Panc1 (cell line): Measurements from ENCODE around the gene VPS29. TPM values are rescaled to one million over a fixed set of nuclear protein-coding genes. Genes with fewer than 3 reads are reported as not detected.

ENCODE experiments used
- ATAC-seq: fragments of 200-7000 bp; cut with Tn5 transposase; 2 replicates; pipeline ENCODE4 v1.9.1; 2020; ENCODE audit warnings: mild to moderate bottlenecking, moderate library complexity
- BruUV-seq: library from RNA; stranded (reverse); fragments of 400-500 nt; replicated peaks from 2 replicates; lab custom pipeline; 2021; lab: Mats Ljungman, UMichigan
- CTCF ChIA-PET: fragments of 300-600 bp; sonication (Branson Sonifier 250); formaldehyde crosslinking; loops from one replicate; lab custom pipeline; 2022; ENCODE audit warnings: antibody characterized with exemption; lab: Charles Lee
- POLR2A ChIA-PET: fragments of 300-600 bp; sonication (Branson Sonifier 250); formaldehyde crosslinking; loops from one replicate; lab custom pipeline; 2022; ENCODE audit warnings: antibody characterized with exemption; lab: Charles Lee
- DNase-seq: peaks from one replicate; pipeline ENCODE4 v3.0.0-alpha.2; 2010; ENCODE audit warnings: low read depth, low spot score
- H3K27ac ChIP-seq: 2 replicates; pipeline ENCODE4 v1.5.1; 2011; ENCODE audit warnings: mild to moderate bottlenecking, low read length, inconsistent platforms
- H3K27me3 ChIP-seq: fragments of 200-500 bp; sonication (Bioruptor generic); 2 replicates; pipeline ENCODE4 v1.6.0; 2014; ENCODE audit warnings: low read length, inconsistent platforms; ENCODE audit not compliant: control insufficient read depth, insufficient read depth
- H3K36me3 ChIP-seq: fragments of 200-500 bp; sonication (Bioruptor generic); 2 replicates; pipeline ENCODE4 v1.5.1; 2014; ENCODE audit warnings: inconsistent platforms, mild to moderate bottlenecking, low read length, moderate library complexity; ENCODE audit not compliant: control insufficient read depth, insufficient read depth
- H3K4me1 ChIP-seq: 2 replicates; pipeline ENCODE4 v1.5.1; 2011; ENCODE audit warnings: inconsistent platforms, mild to moderate bottlenecking, low read length, moderate library complexity; ENCODE audit not compliant: control insufficient read depth, insufficient read depth
- H3K4me3 ChIP-seq, 2 experiments: 2 replicates each; pipeline ENCODE4 v1.5.1; 2011 to 2012; ENCODE audit warnings: low read depth in 2 of 2, low read length in 2 of 2, mild to moderate bottlenecking in 2 of 2, inconsistent platforms in 1 of 2, moderate library complexity in 1 of 2
- H3K9me3 ChIP-seq: fragments of 200-500 bp; sonication (Bioruptor generic); 2 replicates; pipeline ENCODE4 v1.5.1; 2014; ENCODE audit warnings: low read depth, mild to moderate bottlenecking, inconsistent platforms, low read length, moderate library complexity; ENCODE audit not compliant: control insufficient read depth, insufficient read depth
- CTCF ChIP-seq: fragments of 450-650 bp; IDR thresholded peaks from 2 replicates; pipeline ENCODE4 v1.5.1; 2017; ENCODE audit warnings: mild to moderate bottlenecking
- POLR2AphosphoS5 ChIP-seq: IDR thresholded peaks from 2 replicates; pipeline ENCODE4 v1.6.1; 2012; ENCODE audit warnings: mild to moderate bottlenecking, low read depth, low read length, moderate library complexity
- SIN3A ChIP-seq: IDR thresholded peaks from 2 replicates; pipeline ENCODE4 v1.6.1; 2012; ENCODE audit warnings: low read depth, mild to moderate bottlenecking, low read length, moderate library complexity, borderline replicate concordance; ENCODE audit not compliant: insufficient read depth
- TCF7L2 ChIP-seq: IDR thresholded peaks from 2 replicates; pipeline ENCODE4 v1.6.1; 2011; ENCODE audit warnings: mild to moderate bottlenecking, low read depth, low read length, inconsistent platforms
- in situ Hi-C: cut with HindIII; loops from 2 replicates; pipeline ENCODE4 v1.10.0; 2016; ENCODE audit warnings: low sequenced_read_pairs, low pct_unique_long_range_greater_than_20kb
- intact Hi-C: fragments of 100-400 bp; cut with micrococcal nuclease; formaldehyde crosslinking; loops from one replicate; pipeline ENCODE4 v1.10.0; 2022; ENCODE audit not compliant: unreplicated experiment
- total RNA-seq: library from RNA; stranded (reverse); gene quantifications from one replicate; pipeline ENCODE4 v1.2.1, GENCODE V29; 2021; ENCODE audit not compliant: unreplicated experiment
- TF ChIP-seq, protein P1 (sequence below), 2 experiments: IDR thresholded peaks; 2 replicates each; pipeline ENCODE4 v1.6.1; 2011 to 2012; ENCODE audit warnings: low read depth in 2 of 2, control low read depth in 1 of 2, low read length in 1 of 2, mild to moderate bottlenecking in 1 of 2, moderate library complexity in 1 of 2; ENCODE audit not compliant: insufficient read depth in 1 of 2

The VPS29 gene
- total RNA-seq, 1 experiment from 2014 or later: 128 TPM

DNA sequence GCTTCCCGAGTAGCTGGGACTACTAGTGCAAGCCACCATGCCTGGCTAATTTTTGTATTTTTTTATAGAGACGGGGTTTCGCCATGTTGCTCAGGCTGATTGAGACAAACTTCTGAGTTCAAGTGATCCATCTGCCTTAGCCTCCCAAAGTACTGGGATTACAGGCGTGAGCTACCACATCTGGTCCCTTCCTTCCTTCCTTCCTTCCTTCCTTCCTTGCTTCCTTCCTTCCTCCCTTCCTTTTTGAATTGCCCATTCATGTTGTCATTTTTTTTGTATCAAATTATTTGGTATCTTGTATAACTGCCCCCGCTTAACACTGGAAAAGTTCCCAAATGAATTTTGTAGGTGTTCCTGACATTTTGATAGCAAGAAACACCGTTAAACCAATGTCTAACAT is 11.9 kb upstream of the VPS29 start:
- Histone ChIP-seq H3K27me3 (no peaks in the 10 kb centered on the region), H3K9me3 (no peaks in the 10 kb centered on the region), H3K4me1 (no peaks in the 10 kb centered on the region), H3K36me3 (no peaks in the 10 kb centered on the region), H3K4me3 (no peak overlapping the region), H3K27ac (no peak overlapping the region)
- DNase-seq (no peak), ATAC-seq (no peak)
- POLR2A ChIA-PET: no interaction called here
- TF ChIP-seq, protein P1, sequence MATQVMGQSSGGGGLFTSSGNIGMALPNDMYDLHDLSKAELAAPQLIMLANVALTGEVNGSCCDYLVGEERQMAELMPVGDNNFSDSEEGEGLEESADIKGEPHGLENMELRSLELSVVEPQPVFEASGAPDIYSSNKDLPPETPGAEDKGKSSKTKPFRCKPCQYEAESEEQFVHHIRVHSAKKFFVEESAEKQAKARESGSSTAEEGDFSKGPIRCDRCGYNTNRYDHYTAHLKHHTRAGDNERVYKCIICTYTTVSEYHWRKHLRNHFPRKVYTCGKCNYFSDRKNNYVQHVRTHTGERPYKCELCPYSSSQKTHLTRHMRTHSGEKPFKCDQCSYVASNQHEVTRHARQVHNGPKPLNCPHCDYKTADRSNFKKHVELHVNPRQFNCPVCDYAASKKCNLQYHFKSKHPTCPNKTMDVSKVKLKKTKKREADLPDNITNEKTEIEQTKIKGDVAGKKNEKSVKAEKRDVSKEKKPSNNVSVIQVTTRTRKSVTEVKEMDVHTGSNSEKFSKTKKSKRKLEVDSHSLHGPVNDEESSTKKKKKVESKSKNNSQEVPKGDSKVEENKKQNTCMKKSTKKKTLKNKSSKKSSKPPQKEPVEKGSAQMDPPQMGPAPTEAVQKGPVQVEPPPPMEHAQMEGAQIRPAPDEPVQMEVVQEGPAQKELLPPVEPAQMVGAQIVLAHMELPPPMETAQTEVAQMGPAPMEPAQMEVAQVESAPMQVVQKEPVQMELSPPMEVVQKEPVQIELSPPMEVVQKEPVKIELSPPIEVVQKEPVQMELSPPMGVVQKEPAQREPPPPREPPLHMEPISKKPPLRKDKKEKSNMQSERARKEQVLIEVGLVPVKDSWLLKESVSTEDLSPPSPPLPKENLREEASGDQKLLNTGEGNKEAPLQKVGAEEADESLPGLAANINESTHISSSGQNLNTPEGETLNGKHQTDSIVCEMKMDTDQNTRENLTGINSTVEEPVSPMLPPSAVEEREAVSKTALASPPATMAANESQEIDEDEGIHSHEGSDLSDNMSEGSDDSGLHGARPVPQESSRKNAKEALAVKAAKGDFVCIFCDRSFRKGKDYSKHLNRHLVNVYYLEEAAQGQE (IDR thresholded peaks at IDR 0.05; ENCODE audit: insufficient read depth in 1 of 2, low read depth in 2 of 2, low read length in 1 of 2): no peak
- no peak for TF ChIP-seq SIN3A
- no peak for TF ChIP-seq POLR2AphosphoS5
- no peak for TF ChIP-seq CTCF
- TF ChIP-seq TCF7L2: no peak
- CTCF ChIA-PET: interaction anchor here (0.6 to 0.9 kb wide), 2 partner anchors 13 to 46 kb away, joined by 3 read pairs; partner anchors contain the start of gene GPN3
- no TSS peak for BruUV-seq
- in situ Hi-C loops (no loop called here), intact Hi-C loops (loop anchor here (5.0 kb wide), 1 partner anchor 88 kb away; no protein-coding TSS in a partner anchor)

DNA sequence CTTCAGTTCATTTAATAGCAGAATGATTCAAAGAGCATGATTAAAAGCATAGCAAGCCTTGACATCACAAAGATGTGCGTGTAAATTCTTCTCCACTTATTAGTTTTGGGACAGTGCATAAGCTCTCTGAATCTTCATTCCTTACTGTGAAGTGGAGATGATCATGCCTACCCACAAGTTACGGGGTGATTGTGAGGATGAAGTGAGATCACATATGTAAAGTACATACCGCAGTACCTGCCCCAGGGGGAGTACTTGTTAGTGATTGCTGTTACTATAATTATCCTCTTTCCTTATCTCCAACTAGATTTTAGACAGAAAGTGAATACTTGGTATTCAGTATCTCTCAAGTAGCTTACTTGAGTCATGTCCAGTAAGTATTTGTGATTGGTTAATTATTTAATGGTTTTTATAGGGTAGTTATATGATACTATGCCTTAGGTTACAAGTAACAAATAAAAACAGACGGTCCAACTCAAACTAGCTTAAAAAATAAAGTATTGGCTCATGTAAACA is 6.2 kb upstream of the VPS29 start:
- CTCF ChIA-PET: no interaction called here
- Histone ChIP-seq H3K9me3 (no peaks in the 10 kb centered on the region), H3K4me1 (no peaks in the 10 kb centered on the region), H3K36me3 (no peaks in the 10 kb centered on the region), H3K27me3 (no peaks in the 10 kb centered on the region), H3K4me3 (no peak overlapping the region), H3K27ac (no peak overlapping the region)
- intact Hi-C loops (no loop called here), in situ Hi-C loops (no loop called here)
- DNase-seq (no peak), ATAC-seq (no peak)
- no TSS peak for BruUV-seq
- TF ChIP-seq SIN3A (no peak), TCF7L2 (no peak), POLR2AphosphoS5 (no peak), CTCF (no peak)
- TF ChIP-seq, protein P1 (IDR thresholded peaks at IDR 0.05; ENCODE audit: insufficient read depth in 1 of 2, low read depth in 2 of 2, low read length in 1 of 2): no peak
- POLR2A ChIA-PET: no interaction called here
